Pulmonary artery endothelial cell (primary cell): ENCODE measurements around the gene DOK5. TPM values are rescaled to one million over a fixed set of nuclear protein-coding genes. Genes with fewer than 3 reads are reported as not detected.
"Not testable (repeated sequence)": the region's sequence is repeated elsewhere in the genome, so short reads cannot be mapped to it uniquely, and the experiment has no call there.

ENCODE experiments used
- DNase-seq: peaks from one replicate; pipeline ENCODE4 v3.0.0-alpha.2; 2011; ENCODE audit warnings: low read depth, low spot score
- total RNA-seq: library from RNA; depleted of rRNA; stranded (reverse); fragments of >200 nt; gene quantifications from 2 replicates; pipeline ENCODE4 v1.2.3, GENCODE V29; 2014

The DOK5 gene
- total RNA-seq, 1 donor from 2014 or later = 13.5 TPM

DNA sequence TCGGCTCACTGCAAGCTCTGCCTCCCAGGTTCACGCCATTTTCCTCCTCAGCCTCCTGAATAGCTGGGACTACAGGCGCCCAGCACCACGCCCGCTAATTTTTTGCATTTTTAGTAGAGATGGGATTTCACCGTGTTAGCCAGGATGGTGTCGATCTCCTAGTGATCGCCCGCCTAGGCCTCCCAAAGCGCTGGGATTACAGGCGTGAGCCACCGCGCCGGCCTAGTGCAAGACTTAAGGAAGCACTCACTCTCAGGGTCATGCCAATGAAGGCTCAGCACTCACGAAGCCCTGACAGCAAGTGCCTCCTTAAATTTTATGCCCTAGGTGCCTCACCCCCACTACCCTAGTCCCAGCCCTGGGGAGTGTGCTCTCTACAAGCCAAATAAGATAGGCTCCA is 4.7 kb upstream of the DOK5 start:
- DNase-seq = no peak

DNA sequence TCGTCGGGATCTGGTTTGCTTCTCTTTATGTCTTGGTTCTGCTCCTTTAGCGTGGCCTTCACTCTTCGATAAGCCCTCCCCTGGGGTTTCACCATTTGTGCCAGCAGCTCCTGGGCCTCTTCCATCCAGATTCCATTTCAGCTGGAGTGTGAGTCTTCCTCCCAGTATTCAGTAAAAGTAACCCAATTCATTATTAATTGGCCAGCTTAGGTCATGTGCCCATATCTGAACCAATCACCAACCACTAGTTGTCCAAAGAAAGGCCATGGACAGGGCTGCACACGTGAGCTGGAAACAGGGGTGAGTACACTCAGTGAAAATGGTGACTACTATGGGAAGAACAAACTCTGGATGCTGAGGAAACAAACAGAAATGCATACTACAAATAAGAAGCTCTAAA is 2.8 kb upstream of the DOK5 start:
- no peak for DNase-seq

DNA sequence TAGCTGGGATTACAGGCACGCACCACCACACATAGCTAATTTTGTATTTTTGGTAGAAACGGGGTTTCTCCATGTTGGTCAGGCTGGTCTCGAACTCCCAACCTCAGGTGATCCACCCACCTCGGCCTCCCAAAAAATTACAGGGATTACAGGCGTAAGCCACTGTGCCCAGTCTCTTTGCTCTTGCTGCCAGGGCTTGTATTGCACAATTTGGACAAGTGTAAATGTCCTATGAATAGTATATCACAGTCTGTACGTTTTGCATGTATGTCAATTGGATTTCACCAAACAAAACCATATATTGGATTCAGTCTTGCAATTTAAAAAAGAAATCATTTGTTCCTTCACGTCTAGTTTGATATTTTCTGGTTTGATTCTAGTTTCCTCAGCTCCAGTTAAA is 2.1 kb upstream of the DOK5 start:
- DNase-seq = no peak

DNA sequence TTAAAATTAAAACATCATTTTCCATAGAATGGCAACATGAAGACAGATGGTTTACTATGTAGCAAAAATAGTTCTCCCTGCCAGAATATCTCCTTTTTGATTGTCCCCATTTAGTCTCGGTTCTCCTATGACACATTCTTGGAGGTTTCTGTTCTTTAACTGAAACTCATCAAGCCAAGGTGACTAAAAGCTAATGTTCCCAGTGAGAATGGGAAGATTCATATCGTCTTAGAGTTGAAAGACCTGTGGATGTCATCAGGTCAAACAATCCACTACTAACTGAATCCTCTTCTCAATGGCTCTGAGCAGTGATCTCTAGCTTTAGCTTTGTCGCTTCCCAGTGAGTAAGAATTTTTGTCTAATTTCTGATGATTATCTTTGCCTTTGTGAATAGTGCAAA is 1.3 kb upstream of the DOK5 start:
- DNase-seq = no peak

DNA sequence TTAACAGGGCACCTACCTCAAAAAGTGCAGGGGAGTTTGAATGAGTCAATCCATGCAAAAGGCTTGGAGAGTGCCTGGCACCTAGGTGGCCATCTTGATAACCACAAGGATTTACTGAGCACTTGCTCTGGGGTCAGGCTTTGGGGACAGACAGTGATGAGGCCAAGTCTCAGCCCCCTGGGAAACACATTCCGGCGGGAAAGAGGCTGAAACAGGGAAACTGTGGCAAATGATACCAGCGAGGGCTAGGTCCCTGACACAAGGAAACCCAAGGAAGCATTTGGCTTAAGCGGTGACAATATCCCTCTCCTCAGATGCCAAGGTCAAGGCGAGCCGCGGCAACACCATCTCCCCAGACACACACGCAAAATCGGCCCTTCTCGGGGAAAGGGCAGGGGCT is 527 bp upstream of the DOK5 start:
- no peak for DNase-seq

DNA sequence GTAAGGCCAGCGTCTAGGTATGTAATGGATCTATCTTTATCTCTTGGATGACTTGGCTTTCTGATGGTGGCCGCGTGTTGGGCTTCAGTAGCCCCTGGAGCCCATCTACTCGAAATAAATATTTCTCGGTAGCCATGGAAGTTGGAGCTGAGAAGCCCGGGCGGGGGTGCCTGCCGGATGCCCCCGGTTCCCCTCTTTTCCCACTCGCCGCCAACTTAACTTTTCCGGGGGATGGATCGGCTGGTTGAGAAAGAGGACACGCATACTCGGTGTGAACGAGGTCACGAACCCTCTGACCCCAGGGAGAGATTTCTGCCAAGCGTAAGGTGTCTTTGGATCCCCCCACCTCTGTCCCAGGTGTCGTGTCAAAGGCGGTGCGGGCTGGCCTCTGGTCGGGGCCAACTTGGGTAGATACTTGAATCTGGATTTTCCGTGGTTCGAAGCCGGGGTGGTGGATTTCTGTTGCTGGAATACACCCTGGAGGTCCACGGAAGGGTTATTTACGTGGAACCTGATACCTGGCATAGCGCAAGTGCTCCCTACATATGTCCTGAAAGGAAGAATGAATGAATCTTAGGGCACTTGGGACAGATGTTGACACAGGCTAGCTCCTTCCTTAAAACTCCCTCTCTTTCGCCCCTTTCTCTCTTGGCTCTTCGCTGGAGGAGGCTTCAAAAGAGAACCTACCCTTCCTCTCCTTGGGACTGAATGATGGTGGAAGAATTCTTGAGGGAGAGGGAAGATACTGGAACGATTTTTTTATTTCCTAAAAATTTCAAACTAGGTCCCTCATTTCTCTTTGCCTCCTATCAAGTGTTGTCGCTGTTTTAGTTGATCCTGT is 996 bp downstream of the DOK5 start:
- DNase-seq = no peak

DNA sequence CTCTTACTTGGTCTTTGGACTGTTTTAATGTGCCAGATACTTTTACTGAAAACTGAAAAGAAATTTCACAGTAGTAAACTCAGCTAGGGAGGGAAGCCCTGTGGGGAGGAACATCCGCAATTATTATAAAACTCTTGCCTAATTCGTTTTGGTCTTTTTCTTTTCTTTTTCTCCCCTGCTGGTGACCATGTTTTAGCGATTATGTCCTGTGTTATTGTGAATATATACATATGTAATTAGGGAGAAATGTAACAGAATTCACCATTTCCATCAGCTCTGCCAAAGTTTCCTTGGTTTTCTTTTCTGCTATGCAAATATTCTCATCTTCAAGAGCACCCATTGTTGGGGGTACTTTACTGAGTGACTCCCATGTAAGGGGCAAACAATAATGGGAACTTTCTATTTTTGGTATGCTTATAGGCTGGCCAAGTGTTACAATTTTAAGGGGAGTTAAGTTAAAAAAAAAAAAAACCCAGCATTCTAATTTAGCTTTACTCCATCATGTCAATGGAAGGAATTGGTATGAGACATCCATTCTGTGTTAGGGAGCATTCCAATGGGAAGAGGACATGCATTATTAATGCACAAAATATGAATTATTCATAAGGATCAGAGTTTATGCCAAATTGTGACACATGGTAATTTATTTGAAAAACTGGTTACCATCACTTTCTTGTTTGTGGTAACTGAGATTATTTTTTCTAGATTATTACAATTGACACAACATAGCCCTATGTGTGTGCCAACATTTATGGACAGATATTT is 2.0 kb downstream of the DOK5 start:
- DNase-seq = no peak

DNA sequence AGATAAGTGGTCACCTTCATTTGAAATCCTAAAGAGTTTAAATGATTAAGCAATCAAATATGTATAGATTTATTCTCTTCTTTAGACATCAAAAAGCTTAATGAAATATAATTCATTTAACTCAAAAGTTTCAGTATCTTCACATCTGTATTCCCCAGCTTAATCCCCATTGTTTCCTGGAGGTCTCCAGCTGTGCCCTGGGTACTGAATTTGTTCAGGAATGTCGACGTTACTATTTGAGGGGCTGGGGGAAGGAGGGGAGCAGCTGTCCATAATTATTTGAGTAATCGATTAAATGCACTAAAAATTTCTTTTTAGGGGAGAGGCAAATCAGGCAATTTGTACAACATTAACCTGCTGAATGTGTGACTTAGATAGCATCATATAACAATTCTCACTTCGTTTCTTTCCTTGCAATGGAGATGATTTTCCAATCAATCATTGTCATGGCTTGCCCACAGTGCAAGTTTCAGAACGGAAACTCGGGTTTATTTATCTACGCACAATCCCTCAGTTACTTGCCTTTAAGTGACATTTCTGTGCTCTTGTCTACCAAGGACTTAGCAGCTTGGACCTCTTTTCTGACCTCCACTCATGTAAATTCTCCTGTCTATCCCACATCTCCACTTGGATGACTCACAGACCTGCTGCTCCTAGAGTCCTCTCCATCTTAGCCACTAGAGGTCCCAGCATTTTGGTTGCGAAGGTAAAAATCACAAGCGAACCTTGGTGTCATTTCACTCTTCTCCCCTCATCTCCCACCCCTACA is 3.9 kb downstream of the DOK5 start:
- no peak for DNase-seq

DNA sequence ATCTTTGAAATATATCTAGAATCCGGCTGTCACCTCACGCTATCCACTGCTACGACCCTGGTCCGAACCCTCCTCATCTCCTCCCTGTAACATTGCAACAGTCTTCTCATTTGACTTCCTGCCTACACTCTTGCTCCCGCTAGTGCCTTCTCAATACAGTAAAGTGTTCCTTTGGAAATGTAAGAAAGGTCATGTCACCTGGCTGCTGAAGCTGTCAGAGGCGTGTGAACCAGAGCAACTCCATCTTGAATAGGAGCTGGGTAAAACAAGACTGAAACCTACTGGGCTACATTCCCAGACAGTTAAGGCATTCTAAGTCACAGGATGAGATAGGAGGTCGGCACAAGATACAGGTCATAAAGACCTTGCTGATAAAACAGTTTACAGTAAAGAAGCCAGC is 4.5 kb downstream of the DOK5 start:
- not testable (repeated sequence) for DNase-seq

DNA sequence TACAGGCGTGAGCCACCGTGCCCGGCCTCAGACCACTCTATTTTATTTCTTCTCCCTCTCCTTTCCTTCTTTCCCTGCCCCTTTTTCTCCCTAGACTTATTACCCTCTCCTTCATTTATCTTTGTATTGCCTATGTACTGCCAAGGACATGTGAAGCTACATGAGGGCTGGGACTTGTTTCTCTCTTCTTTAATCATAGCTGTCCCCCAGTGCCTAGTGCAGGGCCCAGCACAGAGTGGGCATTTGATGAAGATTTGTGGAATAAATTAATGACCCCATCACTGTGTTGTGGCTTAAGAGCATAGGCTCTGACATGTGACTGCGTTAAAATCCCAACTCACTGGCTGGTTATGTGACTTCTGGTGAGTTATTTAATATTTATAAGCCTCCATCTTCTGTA is 6.0 kb downstream of the DOK5 start:
- no peak for DNase-seq

DNA sequence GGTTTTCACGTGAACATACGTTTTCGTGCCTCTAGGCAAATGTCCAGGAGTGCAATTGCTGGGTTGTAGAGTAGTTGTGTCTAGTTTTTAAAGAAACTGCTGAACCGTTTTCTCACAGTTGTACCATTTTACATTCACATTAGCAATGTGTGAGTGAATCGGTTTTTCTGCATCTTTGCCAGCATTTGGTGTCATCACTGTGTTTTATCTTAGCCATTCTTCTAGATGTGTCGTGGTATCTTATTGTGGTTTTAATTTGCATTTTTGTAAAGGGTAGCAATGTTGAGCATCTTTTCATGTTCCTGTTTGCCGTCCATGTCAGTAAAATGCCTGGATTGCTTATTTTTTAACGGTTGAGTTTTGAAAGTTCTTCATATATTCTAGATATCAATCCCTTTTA is 10.2 kb downstream of the DOK5 start:
- no peak for DNase-seq

DNA sequence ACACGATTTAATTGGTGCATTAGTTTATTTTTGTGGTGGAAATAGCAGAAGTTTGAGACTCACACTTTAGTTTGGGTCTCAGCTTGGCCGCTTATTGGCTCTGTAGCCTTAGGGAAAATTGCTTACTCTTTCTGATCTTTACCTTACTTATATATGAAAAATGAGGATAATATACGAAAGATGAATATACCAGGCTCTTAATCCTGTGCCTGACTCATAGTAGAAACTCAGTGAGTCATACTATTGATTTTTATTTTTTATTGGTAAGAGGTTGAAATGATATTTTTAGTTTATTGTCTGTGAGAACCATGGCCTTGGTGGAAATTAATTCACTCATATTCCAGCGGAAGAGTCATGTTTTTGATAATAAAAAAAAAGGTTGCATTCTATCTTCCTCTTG is 11.2 kb downstream of the DOK5 start:
- DNase-seq = no peak

DNA sequence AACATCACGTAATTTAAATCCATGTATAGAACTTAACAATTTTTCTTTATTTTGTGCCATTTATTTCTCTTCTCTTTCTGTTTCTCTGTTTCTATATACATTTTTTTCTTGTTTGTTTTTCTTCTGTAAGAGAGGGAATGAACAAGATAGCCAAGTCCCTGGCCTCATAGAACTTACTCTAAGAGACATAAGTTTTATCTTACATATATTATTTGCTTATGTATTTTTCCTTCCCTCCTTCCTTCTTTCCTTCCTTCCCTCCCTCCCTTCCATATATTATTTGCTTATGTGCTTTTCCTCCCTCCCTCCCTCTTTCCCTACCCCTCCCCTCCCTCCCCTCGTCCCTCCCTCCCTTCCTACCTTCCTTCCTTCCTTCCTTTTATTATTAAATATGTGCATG is 13.0 kb downstream of the DOK5 start:
- DNase-seq = no peak

DNA sequence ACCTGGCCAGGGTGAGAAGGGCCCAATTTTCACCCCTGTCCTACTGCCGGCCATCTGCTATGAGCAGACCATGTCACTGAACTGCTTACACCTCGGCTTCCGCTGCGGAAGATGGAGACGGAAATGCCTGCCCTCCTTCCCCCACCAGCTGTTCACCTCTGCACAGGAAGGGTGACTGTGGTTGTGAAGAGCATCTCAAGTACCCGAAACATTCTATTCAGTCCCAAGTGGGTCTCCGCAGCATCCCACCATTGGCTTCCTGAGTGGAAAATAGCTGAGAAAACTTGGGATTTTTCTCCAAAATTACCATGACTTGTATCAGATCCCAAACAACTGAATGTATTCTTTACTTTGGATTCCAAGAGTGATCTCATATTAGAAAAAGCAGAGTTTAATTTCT is 16.1 kb downstream of the DOK5 start:
- DNase-seq = no peak

DNA sequence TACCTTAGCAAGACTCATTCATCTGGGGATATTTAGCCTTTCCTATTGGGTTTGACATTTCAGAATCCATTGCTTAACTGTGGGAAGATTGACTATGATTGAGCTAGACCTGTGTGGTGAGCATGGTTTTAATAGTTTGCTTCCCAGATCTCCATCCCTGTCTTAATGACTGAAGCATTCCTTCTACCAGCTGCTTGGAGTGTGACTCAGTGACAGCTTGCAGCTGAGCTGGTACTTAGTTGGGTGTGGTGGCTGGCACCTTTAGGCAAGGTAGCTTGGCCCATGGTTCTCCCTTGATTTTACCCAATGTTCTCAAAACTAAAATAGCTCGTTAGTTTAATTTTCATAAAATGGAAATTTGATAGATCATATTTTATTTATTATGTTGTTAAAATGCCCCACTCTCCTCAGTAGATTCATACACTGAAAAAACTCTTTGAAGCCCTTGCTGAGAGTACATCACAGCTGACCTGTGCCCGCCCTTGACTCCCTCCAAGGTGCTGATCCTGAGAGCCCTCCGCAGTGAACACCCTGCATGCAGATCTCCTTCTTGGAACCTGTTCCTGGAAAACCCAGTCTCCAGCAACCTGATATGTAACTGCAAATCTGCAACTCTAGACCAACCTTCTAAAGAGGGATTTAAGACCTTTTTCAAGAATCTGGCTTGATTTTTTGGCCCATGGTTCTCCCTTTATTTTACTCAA is 19.1 kb downstream of the DOK5 start:
- no peak for DNase-seq

DNA sequence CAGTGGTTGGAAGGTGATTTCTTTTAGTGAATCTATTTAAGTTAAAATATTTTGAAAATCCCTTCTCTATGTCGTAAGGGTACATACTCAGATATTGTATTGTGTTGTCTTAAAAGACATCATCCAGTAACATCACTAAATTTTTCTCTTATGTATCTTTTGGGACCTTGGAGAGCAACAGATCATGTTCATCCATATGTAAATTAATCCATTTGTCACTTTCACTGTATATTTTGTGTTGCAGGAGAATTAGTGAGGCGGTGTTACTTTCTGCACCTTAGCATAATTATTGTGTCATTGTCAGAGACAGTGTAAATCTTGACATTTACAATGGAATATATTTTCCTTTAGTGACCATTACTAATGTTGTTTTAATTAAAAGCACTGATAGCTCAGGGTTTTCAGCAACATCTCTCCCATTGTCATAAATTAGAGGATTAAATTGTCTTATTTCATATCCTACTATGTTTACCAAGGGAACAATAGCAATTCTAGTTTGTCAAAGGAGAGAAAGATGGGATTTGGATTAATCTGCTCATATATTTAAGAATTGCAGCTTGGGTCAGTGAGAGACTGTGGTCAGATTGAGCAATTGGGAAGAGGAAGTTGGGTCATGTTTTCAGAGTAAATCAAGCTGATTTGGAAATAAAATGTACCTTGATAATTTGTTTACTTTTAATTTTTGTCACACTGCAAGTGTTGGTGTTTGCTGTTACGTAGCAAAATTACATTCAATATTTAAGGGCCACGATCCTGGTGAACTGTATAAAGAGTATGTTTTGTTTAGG is 22.7 kb downstream of the DOK5 start:
- no peak for DNase-seq

DNA sequence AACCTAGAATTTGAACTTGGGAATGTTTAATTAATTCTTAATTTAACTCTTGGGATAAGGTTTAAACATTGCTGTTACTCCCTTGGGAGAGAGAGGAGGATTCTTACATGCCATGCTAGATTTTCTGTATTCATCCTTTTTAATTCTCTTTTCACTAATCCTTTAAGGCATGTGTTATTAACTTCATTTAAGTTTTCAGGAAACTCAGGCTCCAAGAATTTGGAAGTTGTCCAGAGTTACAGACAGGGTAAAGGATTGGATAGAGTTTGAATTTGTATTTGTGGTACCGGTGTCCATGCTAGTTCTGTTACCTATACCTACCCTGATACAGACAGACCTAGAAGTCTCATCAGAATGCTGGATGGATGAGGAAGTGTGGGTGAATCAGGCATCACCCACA is 23.7 kb downstream of the DOK5 start:
- DNase-seq = no peak

DNA sequence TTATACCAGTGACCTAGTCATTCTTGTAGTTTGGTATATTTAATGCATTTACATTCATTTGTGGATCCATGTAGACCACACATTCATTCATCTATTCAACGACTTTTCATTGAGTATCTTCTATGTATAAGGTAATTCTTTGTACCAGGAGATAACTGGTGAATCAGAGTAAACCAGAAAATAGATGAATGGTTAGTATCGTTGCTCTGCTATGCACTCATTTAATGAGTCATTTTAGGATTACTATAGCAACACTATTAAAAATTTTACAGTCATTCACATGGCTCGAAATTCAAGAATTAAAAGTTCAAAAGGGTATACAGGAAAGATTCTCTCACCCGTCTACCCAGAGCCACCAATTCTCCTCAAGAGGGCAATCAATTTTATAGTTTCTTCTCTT is 26.8 kb downstream of the DOK5 start:
- DNase-seq = no peak

DNA sequence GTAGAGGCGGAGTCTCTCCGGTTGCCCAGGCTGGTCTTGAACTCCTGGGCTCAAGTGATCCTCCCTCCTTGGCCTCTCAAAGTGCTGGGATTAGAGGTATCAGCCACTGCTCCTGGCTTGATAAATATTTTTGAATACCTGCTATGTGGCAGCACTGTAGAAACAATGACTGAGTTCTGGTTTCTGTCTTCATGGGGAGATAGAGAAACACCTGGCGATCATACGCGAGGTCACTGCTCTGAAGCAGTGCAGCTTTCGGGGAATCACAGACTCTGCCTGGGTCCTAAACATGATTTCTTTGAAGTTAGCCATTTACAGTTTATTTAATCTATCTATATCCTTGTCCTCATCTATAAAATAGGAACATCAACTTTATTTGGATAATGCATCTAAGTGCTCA is 31.2 kb downstream of the DOK5 start:
- no peak for DNase-seq

DNA sequence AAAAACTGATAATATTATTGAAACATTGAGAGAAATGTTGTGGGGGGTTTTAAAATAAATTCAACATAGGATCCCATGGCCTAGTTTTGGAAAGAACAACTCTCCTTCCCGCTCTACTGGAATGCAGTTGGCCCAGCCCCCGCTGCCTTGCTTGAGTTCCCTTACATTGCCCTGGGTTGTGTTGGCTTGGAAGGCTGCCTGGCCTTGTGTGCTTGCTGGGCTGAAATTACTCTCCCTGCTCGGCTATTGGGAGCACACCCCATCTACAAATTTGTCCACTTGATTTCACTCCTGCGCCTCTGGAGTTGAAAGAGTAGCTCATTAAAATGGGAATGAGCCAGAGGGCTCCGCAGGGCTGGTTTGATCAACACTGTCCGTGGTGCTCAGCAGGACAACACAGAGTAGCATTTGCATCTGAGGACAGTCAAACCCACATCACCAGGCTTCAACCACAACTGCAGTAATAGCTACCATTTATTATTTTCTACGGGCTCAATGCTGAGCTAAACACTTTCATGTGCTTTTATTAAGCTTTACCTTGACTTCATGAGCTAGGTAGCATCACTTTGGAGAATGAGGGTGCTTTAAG is 35.2 kb downstream of the DOK5 start:
- no peak for DNase-seq
